ENCODE data around the gene NHERF1.

DNA sequence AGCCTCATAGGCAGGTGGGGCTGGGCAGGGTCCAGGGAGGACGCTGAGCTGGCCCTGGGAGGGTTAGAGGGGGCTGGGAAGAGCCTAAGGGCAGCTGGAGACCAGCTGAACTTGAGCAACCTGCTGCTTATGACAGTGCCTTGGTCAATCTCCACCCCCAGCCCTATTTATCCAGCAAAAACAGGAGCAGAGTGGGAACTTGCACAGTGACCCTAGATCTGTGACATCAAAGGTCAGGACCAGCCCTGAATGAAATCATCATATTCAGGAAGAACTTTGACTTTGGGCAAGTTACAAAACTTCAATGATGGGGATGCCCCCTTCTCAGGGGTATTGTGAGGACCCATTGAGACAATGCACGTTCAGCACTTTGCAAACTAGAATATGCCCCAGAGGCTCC, 45.1 kb upstream of the NHERF1 start:
- TF ChIP-seq CTCF (IDR thresholded peaks at IDR 0.05) = no peak
- no peak for TF ChIP-seq POLR2AphosphoS5 (IDR thresholded peaks at IDR 0.05)
- TF ChIP-seq EP300 (IDR thresholded peaks at IDR 0.05) = no peak
